Stimulated activated CD8-positive, alpha-beta memory T cell treated with anti-CD3 and anti-CD28 coated beads, Interleukin-7, amount 100 ng/mL, for 1 hour (primary cell): ENCODE measurements around the gene C8G.

Experiments used
- DNase-seq, 2 donors: peaks; one replicate each; pipeline ENCODE4 v3.0.0-alpha.2; 2020; ENCODE audit warnings: low read depth in 2 of 2

The C8G gene

DNA sequence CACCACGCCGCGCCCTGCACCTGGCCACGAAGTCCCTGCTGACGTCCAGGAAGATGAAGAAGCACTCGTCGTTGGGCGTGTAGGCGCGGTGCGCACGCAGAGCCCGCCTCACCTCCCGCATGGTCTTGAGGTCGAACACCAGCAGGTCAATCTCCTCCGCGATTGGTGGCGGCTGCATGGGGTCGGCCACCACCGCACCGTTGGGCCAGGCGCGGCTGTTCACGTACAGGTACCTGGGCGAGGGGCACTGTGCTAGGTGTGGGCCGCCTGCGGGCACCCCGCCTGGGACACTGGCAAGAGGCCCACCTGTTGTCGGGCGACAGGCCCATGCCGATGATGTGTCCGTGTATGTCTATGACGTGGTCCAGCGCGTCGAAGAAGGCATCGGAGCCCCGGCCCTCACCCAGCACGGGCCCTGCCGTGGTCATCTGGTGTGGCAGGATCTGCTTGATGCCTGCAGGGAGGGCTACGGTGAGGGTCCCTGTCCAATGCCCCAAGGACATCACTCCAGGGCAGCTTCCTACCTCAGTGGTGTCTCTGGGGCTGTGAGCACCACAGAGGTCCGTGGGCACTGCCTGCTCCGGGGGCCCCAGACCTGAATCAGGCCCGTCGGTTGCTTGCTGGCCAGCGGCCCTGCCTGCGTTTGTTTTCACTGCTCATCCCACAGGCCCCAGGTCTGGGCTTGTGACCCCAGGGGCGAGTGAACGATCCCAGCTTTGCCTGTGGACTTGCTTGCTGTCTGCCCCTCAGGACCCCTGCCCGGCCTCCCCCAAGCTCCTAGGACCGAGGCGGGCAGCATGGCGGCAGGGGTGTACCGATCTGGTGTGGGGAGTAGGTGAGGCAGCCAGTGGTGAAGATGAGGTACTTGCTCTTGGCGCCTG is 3.6 kb upstream of the C8G start:
- DNase-seq, result no peak

DNA sequence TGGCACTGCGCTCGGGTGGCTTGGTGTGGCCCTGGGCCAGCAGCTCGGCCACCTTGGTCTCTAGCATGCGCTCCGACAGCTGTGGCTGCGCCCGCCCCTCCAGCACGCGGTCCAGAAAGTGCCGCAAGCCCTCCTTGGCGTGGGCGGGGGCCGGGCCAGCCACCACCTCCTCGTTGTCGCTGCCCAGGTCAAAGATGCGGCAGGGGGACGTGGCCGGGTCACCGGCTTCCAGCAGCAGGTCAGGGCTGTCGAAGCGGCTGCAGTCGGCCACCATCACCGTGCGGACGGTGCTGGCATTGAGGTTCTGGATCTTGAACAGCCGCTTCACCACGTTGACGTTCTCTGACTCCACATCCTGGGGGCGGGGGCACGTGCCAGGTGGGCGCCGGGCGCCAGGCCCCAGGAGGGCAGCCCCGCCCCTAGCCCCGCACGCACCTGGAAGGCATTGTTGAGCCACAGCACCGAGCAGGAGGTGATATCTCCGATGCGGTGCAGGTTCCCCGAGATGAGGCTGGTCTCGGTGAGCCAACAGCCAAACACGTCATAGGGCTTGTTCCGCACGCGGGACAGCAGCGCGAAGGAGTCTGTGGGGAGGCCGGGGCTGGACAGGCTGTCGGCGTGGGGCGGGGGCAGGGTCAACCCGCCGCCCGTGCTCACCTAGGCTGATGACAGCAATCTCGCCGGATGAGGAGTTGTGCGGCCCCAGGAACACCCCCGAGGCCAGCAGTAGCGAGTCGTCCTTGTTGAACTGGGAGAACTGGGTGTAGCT is 2.7 kb upstream of the C8G start:
- no peak for DNase-seq

DNA sequence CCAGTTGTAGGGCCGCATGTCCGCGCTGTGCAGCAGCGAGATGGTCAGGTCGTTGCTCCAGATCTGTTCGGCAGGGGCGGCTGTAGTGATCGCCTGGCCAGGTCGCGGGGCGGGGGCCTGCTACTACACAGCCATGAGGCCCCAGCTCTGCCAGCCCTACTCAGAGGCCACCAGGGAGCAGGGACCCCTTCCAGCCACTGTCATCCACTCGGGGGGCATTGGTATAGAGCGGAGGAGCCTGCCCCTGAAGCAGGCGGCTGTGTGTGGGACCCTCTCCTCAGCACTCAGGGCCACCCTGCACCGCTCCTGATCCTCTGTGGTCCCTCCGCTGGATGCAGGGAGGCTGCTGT is 2.2 kb upstream of the C8G start:
- no peak for DNase-seq

DNA sequence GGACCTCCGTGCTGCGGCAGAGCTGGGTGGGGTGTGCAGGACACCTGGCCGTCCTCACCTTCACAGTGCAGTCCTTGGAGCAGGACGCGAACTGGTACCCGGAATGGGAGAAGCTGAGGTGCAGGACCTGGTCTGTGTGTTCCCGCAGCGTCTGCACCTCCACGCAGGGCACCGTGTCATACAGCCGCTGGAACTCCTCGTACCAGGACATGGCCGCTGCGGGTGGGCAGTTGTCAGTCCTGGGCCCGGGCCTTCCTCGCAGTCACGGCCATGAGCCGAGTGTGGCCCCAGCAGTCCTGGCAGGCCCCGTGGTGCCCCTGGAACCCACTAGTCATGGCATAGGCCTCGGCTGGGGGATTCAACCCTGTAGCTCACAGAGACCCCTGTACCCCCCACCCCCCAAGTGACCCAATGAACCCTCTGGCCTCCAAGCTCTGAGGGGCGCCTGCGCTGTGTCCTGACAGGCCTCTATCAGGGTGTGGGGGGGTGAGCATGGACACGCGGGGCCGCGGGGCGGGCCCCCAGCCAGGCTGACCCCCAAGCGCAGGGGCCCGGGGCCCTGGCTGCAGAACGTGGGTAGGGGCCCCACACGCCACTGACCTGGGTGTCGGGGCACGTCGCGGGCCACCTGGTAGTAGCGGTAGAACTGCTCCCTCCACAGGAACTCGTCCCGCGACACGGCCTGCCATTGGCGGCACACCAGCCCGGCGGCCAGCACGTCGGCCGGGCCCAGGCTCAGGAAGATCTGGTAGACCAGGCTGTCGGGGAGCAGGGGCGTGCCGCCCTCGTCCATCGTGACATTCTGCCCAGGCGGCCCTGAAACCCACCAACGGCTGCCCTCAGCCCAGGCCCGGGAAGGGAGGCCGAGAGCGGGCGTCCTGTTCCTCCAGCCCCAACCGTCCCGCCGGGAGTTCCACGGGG is 1.5 kb upstream of the C8G start:
- DNase-seq, result no peak

DNA sequence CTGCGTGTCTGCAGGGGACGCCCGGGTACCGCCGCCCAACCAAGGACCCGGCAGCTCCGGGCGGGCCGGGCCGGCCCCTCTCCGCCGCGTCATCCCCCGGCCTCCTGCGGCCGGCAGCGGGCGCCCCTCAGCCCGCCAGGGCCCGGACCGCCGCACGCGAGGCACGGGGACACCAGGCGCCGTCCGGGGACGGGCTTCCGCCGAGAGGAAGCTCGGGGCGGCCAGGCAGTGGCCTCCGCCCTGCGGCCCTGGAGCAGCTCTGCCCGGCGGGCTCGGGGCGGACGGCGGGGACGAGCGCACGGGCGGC is 878 bp upstream of the C8G start:
- DNase-seq, result no peak

DNA sequence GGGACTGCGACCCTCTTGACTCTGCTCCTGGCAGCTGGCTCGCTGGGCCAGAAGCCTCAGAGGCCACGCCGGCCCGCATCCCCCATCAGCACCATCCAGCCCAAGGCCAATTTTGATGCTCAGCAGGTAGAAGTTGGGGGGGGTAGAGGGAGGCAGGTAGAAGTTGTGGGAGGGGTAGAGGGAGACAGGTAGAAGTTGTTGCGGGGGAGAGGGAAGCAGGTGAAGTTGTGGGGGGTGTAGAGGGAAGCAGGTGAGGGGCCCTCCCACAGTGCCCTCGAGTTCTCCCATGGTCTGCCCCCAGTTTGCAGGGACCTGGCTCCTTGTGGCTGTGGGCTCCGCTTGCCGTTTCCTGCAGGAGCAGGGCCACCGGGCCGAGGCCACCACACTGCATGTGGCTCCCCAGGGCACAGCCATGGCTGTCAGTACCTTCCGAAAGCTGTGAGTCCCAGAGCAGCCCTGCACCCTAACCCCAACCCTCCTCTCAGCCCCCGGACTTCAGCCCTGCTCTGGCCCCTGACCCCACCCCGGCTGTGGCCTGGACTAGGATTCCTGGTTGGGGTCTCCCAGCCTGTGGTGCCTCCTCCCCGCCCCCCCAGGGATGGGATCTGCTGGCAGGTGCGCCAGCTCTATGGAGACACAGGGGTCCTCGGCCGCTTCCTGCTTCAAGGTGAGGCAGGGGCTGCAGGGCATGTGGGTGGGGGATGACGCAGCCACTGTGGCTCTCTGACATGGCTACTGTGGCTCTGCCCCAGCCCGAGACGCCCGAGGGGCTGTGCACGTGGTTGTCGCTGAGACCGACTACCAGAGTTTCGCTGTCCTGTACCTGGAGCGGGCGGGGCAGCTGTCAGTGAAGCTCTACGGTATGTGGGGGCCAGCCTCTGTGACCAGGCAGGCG is 537 bp downstream of the C8G start:
- no peak for DNase-seq

DNA sequence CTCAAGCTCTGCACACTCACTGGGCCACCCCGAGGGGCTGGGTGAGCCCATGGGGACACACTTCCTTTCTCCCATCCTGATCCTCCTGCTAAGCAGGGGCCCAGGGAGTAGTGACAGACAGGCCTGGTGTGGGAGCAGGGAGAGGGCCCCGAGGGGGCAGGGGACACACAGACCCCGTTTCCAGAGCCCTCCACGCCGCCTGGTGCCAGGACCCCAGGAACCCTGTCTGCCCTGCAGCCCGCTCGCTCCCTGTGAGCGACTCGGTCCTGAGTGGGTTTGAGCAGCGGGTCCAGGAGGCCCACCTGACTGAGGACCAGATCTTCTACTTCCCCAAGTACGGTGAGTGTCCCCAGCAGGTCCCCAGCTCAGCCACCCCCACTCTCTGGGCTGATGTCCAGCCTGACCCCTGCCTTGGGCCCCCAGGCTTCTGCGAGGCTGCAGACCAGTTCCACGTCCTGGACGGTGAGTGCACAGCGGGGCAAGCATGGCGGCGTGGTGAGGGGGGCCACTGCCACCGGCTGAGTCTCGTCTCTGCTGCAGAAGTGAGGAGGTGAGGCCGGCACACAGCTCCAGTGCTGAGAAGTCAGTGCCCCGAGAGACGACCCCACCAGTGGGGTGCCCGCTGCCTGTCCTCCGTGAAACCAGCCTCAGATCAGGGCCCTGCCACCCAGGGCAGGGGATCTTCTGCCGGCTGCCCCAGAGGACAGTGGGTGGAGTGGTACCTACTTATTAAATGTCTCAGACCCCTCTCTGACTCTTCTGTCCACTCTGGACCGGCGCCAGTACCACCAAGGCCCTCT is 1.4 kb downstream of the C8G start:
- DNase-seq, result no peak

DNA sequence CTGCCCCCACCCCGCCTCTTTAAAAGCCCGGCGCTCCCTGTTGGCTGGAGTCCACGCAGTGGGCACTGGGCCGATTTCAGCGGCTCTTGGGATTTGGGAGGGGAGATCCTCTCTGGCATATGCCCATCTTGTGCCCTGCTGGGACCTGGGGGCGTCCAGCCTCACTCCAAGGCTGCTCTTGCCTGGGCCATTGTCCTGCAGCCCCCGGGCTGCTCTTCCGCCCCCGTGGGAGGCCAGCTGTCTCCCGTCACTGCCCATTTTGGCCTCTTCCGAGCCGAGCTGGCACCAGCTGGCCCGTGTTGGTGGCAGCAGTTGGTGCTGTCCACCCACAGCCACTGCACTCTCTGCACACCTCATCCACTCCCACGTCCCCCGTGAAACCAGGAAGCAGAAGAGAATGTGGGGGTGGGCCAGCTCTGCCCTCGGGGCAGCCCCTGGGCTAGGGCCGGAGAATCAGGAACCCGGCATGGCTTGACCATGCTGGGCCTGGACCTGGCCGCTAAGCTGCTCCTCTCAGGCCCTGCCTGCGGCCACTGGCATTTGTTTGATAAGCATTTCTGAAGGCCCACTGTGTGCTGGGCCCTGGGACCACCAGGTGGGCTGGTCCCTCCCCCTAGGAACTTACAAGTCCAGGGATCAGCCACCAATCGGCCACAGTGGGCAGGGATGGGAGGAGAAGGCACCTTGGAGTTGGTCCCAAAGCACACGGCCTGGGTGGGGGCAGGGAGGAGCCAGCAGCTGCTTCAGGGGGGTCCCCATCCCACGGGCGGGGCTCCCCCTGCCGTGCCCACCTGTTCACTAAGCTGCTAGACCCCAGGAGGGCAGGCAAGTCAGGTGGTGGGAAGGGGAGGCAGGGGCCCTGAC is 2.2 kb downstream of the C8G start:
- no peak for DNase-seq

DNA sequence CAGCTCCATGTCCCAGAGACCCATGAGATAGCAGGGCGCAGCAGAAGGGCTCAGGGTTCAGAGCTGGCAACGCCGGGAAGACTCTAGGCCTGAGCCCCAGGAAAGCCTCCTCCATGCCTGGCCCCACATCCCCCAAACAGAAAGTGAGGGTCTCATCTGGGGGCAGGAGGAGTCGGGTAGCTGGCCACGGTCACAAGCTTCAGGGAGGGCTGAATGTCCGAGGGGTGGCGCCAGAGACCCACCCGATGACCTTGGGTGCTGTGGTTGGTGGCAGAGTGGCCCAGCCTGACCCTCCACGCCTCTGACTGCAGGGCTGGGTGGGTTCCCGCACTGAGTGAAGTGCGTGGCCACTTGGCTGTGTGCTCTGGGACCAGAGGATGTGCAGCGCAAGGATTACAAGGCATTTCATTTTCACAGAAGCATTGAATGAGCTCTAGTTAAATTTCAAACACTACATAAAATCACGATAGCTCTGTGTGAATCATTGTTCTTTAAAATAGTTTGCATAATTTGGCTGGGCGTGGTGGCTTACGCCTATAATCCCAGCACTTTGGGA is 3.0 kb downstream of the C8G start:
- DNase-seq, result no peak

DNA sequence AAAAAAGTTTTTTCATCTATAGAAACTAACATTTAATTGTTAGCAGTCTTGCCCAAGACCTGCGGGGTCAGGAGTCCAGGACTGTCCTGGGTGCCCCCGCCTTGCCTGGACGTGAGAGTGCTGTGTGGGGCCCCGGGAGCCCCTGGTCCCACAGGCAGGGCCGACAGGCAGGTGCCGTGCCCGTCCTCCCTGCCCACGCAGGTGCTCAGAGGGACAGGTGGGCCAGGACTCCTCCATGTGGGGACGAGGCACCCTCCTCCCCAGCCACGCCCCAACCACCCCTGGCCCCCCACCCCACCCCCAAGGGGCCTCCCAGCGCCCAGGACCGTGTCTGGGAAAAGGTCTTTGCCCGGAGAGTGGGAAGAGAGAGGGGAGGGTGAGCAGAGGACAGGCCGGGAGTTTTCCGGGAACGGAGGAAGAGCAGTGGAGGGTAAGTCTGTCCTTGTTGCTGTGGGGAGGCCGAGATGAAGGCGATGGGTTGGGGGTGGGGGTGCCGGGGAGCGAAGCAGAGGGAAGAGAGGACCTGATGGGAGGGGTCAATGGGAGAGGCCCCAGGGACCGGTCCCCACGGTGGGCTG is 4.3 kb downstream of the C8G start:
- DNase-seq, result no peak

DNA sequence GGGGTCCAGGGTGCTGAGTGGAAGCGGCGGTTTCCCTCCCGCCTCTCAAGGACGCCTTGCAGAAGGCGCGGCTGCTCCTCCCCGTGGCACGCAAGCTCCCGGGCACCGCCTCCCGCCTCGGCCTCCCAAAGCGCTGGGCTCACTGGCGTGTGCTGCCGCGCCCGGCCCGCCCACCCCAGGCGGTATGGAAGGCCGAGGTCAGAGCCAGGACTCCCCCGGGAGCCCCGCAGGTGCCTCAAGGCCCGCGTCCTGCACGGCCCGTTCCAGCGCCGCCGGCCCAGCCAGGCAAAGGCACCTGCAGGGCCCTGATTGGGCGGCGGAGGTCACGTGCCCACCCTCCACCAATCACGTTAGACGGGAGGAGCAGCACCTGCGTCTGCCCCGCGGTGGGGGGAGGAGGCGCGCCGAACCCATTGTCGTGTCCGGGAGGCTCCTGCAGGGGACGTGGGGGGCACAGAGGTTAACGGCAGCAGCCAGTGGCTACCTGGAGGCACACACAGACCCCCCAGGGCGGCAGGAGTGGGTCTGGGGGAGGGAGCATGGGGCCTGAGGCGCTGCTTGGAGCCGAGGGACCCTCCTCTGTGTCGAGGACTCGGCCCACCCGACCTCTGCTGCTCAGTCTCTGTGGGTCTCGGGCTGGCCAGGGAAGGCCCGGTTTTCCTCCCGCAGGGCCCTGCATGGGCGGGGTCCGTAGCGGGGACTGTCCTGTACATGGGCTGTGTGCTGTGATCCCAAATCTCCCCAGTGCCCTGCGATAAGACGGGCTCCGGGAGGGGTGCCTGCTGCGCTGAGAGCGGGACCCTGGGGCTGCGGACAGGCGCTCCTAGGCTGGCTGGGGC is 5.0 kb downstream of the C8G start:
- peak; percentile 93 to 96 for DNase-seq

DNA sequence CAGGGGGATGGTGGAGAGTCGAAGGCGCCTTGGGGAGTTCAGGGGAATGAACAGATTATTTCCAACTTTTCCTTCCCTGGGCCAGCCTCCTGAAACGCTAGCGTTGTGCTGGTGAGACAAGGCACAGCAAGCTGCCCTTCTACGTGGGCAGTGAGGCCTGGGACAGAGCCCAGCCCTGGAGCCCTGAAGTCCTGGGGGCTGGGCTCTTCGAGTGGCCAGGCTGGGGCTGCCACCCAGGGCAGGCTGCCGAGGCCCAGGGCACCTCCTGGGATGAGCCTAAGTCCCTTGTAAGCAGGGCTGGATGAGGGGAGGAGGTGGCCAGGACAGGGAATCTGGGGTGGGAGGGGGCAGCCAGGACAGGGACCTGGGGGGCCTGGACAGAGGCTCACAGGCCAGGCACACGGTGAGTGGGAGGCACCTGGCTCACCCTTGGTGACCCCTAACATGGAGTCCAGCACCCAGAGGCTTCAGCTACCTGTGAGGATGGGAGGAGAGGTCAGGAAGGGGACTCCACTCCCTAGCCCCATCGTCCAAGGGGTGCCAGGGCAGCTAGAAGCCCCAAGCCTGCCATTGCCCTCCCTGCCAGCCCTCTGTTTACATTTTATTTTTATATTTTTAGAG is 5.7 kb downstream of the C8G start:
- DNase-seq, result no peak

DNA sequence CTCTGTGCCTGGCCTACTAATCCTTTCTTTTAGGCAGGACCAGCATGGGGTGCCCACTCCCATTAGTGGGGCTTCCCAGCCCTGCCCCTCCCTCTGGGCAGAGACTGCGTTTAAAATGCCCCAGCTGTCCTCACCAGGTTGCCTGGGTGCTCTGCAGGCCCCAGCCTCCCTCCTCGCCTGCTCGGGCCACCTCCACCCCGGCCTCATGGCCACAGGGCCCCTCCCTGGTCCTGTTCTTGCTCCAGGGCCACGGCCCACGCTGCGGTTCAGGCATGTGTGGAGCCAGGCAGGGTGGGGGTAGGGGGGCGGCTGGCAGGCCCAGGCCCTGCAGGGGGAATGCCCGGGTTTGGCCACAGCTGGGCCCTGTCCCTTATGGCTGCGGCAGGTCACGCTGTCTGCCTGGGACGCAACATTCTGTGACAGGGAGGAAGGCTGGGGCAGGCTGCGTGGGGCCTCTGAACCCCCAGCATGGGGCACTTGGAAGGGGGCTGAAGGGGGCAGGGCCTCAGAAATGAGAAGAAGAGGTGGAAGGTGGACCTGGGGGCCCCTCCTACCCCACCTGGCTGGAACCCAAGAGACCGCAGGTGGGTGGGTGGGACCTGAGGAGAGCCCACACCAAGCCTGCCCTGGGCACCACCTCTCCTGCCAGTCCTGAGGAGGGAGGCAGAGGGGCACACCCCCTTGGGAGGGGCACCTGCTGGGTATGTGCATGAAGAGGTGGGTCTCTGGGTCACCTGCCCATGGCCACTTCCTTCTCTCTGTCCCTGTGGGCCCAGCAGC is 6.7 kb downstream of the C8G start, which contains the start of gene LCN12:
LCN12 (plus strand) TSS at position 733 of the 780 bp plus-strand sequence. CDS start 55 bp downstream, outside the sequence.
- DNase-seq, result no peak

DNA sequence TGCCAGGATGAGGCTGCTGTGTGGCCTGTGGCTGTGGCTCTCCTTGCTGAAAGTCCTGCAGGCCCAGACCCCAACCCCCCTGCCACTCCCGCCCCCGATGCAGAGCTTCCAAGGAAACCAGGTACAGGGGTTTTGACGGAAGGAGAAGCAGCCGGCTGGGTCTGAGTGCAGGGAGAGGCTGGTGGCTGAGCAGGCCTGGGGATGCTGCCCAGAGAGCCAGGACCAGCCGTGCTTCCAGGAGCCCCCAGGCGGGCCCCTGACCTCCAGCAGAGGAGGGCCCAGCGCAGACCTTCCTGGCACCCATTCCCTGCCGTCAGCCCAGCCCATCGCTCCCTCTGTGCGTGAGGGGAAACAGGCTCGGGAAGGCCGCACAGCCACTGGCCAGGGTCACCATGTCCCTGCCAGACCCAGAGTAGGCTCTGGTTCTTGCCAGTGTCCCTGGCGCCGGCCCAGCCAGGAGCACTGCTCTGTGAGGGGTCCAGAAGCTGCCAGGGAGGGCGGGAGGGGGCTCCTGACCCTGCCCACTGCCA is 7.3 kb downstream of the C8G start:
- no peak for DNase-seq

DNA sequence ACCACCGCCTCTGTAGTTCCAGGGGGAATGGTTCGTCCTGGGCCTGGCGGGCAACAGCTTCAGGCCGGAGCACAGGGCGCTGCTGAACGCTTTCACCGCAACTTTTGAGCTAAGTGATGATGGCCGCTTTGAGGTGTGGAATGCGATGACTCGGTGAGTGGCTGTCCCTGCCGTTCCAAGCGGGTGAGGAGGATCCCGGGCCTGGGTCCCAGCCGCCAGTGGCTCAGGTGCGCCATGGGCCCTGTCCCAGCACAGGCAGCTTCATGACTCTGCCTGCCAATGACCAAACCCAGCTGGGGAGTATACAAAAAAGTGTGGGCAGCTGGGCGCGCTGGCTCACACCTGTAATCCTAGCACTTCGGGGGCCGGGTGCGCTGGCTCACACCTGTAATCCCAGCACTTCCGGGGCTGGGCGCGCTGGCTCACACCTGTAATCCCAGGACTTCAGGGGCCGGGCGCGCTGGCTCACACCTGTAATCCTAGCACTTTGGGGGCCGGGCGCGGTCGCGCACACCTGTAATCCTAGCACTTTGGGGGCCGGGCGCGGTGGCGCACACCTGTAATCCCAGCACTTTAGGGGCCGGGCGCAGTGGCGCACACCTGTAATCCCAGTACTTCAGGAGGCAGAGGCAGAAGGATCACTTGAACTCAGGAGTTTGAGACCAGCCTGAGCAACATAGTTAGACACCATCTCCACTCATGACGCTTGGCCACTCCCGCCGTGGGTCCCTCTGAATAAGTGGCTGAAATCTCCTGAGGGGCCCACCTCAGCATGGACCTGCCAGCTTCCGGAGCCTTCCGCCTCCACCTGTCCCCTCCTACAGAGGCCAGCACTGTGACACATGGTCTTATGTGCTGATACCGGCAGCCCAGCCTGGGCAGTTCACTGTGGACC is 8.1 kb downstream of the C8G start:
- DNase-seq, result no peak
